Embryonic facial prominence (tissue), 1 donor: ENCODE results near the gene ST6GALNAC1.
"Not testable (repeated sequence)": the region's sequence is repeated elsewhere in the genome, so short reads cannot be mapped to it uniquely, and the experiment has no call there.

Experiments
- DNase-seq: peaks from one replicate; pipeline ENCODE4 v3.0.0-alpha.2; 2016; ENCODE audit errors: extremely low spot score

ST6GALNAC1 gene

GRCh38 chr17:76642994-76643393 lies 563 bp downstream of the ST6GALNAC1 start:
- DNase-seq, result no peak

- DNase-seq, result no peak
Measured at GRCh38 chr17:76642032-76642561, 1.5 kb downstream of the ST6GALNAC1 start.

- DNase-seq, result no peak
Measured at GRCh38 chr17:76641501-76641900, 2.1 kb downstream of the ST6GALNAC1 start.

- no peak for DNase-seq
Measured at GRCh38 chr17:76640550-76641380, 2.8 kb downstream of the ST6GALNAC1 start.

GRCh38 chr17:76638263-76638662 lies 5.3 kb downstream of the ST6GALNAC1 start:
- no peak for DNase-seq

- DNase-seq, result not testable (repeated sequence)
Measured at GRCh38 chr17:76636486-76637206, 6.9 kb downstream of the ST6GALNAC1 start.

- no peak for DNase-seq
Measured at GRCh38 chr17:76635659-76636360, 7.7 kb downstream of the ST6GALNAC1 start.

- DNase-seq, result no peak
Measured at GRCh38 chr17:76635039-76635438, 8.5 kb downstream of the ST6GALNAC1 start.

GRCh38 chr17:76633628-76634328 lies 9.8 kb downstream of the ST6GALNAC1 start:
- no peak for DNase-seq

- no peak for DNase-seq
Measured at GRCh38 chr17:76631821-76632565, 11.6 kb downstream of the ST6GALNAC1 start.

GRCh38 chr17:76630151-76630550 lies 13.4 kb downstream of the ST6GALNAC1 start:
- no peak for DNase-seq

GRCh38 chr17:76627510-76627909 lies 16.0 kb downstream of the ST6GALNAC1 start:
- DNase-seq, result no peak

GRCh38 chr17:76626442-76626841 lies 17.1 kb downstream of the ST6GALNAC1 start:
- no peak for DNase-seq

- DNase-seq, result no peak
Measured at GRCh38 chr17:76625496-76625895, 18.1 kb downstream of the ST6GALNAC1 start.

- DNase-seq, result peak; percentile 13
Measured at GRCh38 chr17:76623271-76624146, 20.0 kb downstream of the ST6GALNAC1 start.

- DNase-seq, result no peak
Measured at GRCh38 chr17:76617838-76618237, 25.7 kb downstream of the ST6GALNAC1 start.

- no peak for DNase-seq
Measured at GRCh38 chr17:76614912-76615617, 28.5 kb downstream of the ST6GALNAC1 start.

GRCh38 chr17:76614064-76614759 lies 29.3 kb downstream of the ST6GALNAC1 start:
- not testable (repeated sequence) for DNase-seq
